ENCODE data around the gene MERTK.

DNA sequence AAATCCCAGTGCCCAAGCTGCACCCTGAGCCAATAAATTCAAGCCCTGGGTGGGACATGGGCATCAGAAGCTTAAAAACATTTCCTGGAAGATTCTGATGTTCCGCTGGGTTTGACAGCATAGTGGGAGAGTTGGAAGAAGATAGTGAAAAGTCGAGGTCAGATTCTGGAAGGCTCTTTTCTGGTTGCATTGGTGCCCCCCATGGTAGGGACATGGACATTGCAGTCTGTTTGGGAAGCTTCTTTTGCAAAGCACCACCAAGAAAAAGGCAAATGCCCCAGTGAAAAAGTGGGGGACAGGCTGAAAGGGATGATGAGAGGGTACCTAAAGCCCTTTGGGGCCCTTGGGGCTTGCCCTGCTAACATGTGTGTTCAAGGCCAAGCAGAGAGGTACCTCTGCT, 21.0 kb downstream of the MERTK start:
- TF ChIP-seq POLR2A (IDR thresholded peaks at IDR 0.05) = no peak
- TF ChIP-seq, protein P1, sequence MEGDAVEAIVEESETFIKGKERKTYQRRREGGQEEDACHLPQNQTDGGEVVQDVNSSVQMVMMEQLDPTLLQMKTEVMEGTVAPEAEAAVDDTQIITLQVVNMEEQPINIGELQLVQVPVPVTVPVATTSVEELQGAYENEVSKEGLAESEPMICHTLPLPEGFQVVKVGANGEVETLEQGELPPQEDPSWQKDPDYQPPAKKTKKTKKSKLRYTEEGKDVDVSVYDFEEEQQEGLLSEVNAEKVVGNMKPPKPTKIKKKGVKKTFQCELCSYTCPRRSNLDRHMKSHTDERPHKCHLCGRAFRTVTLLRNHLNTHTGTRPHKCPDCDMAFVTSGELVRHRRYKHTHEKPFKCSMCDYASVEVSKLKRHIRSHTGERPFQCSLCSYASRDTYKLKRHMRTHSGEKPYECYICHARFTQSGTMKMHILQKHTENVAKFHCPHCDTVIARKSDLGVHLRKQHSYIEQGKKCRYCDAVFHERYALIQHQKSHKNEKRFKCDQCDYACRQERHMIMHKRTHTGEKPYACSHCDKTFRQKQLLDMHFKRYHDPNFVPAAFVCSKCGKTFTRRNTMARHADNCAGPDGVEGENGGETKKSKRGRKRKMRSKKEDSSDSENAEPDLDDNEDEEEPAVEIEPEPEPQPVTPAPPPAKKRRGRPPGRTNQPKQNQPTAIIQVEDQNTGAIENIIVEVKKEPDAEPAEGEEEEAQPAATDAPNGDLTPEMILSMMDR (IDR thresholded peaks at IDR 0.05) = no peak

Measured in ovary (tissue), 3 donors.